HCT116 (cell line): ENCODE results near the gene PCDHGA11.

Experiments
- ATF3 ChIP-seq: IDR thresholded peaks from 2 replicates; pipeline ENCODE4 v1.6.1; 2012
- EZH2 ChIP-seq: fragments of 200-600 bp; sonication (generic); IDR thresholded peaks from 2 replicates; pipeline ENCODE4 v1.6.1; 2017; ENCODE audit warnings: antibody characterized with exemption, mixed run types
- FOSL1 ChIP-seq: IDR thresholded peaks from 2 replicates; pipeline ENCODE4 v1.6.1; 2012; ENCODE audit warnings: low read depth
- POLR2A ChIP-seq: IDR thresholded peaks from 2 replicates; pipeline ENCODE4 v1.7.0; 2011; ENCODE audit warnings: borderline replicate concordance; ENCODE audit not compliant: insufficient read depth, insufficient read length; ENCODE audit errors: extremely low read depth
- POLR2AphosphoS5 ChIP-seq: IDR thresholded peaks from 2 replicates; pipeline ENCODE4 v1.6.1; 2011; ENCODE audit warnings: mild to moderate bottlenecking, low read depth, low read length, moderate library complexity
- SRF ChIP-seq: IDR thresholded peaks from 2 replicates; pipeline ENCODE4 v1.6.1; 2012; ENCODE audit warnings: low read depth
- YY1 ChIP-seq: IDR thresholded peaks from 2 replicates; pipeline ENCODE4 v1.6.1; 2011; ENCODE audit warnings: low read length, low read depth, moderate library complexity, mild to moderate bottlenecking; ENCODE audit not compliant: insufficient replicate concordance; ENCODE audit errors: extremely low read depth
- ZBTB33 ChIP-seq: IDR thresholded peaks from 2 replicates; pipeline ENCODE4 v1.6.1; 2011; ENCODE audit warnings: mild to moderate bottlenecking, low read length, moderate library complexity; ENCODE audit not compliant: insufficient replicate concordance; ENCODE audit errors: extremely low read depth
- TF ChIP-seq, protein P1 (sequence below), 3 experiments: fragments of 200-600 bp in 1 of 3; sonication (generic) in 1 of 3; IDR thresholded peaks in 2 of 3; conservative IDR thresholded peaks in 1 of 3; 2 replicates each; pipeline ENCODE4 v1.5.1; 2012 to 2017; ENCODE audit warnings: low read depth in 2 of 3, low read length in 2 of 3, antibody characterized with exemption in 1 of 3, borderline replicate concordance in 1 of 3, control low read depth in 1 of 3, mild to moderate bottlenecking in 1 of 3, mixed read lengths in 1 of 3, mixed run types in 1 of 3, moderate library complexity in 1 of 3; ENCODE audit not compliant: insufficient read depth in 1 of 3
- TF ChIP-seq, protein P2 (sequence below): IDR thresholded peaks from 2 replicates; pipeline ENCODE4 v1.6.1; 2012

GRCh38 chr5:141411575-141411974 lies 9.3 kb upstream of the PCDHGA11 start:
- TF ChIP-seq, protein P1, sequence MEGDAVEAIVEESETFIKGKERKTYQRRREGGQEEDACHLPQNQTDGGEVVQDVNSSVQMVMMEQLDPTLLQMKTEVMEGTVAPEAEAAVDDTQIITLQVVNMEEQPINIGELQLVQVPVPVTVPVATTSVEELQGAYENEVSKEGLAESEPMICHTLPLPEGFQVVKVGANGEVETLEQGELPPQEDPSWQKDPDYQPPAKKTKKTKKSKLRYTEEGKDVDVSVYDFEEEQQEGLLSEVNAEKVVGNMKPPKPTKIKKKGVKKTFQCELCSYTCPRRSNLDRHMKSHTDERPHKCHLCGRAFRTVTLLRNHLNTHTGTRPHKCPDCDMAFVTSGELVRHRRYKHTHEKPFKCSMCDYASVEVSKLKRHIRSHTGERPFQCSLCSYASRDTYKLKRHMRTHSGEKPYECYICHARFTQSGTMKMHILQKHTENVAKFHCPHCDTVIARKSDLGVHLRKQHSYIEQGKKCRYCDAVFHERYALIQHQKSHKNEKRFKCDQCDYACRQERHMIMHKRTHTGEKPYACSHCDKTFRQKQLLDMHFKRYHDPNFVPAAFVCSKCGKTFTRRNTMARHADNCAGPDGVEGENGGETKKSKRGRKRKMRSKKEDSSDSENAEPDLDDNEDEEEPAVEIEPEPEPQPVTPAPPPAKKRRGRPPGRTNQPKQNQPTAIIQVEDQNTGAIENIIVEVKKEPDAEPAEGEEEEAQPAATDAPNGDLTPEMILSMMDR (IDR thresholded peaks at IDR 0.05 in 2 of 3, conservative IDR thresholded peaks at IDR 0.05 in 1 of 3; ENCODE audit: borderline replicate concordance in 1 of 3, insufficient read depth in 1 of 3, low read depth in 2 of 3, low read length in 2 of 3) = no peak
- TF ChIP-seq SRF (no peak), YY1 (no peak), FOSL1 (no peak), EZH2 (no peak), POLR2AphosphoS5 (no peak), ATF3 (no peak), ZBTB33 (no peak), POLR2A (no peak)
- TF ChIP-seq, protein P2, sequence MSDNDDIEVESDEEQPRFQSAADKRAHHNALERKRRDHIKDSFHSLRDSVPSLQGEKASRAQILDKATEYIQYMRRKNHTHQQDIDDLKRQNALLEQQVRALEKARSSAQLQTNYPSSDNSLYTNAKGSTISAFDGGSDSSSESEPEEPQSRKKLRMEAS = no peak
